Activated CD4-positive, alpha-beta T cell treated with anti-CD3 and anti-CD28 coated beads, Interleukin-2, Interleukin-6, amounts not matched to agents 100 ng/mL and 50 ng/mL, durations not matched to agents 16 hours and 8 hours (primary cell): ENCODE results near the gene MYBPC2.
A peak's percentile ranks its signal among the peaks of the same experiment; 100 is the strongest.

Experiments
- DNase-seq: peaks from one replicate; pipeline ENCODE4 v3.0.0-alpha.2; 2020

MYBPC2 gene

GRCh38 chr19:50482916-50483315 is 50.2 kb downstream of the MYBPC2 start:
- DNase-seq = no peak

DNA sequence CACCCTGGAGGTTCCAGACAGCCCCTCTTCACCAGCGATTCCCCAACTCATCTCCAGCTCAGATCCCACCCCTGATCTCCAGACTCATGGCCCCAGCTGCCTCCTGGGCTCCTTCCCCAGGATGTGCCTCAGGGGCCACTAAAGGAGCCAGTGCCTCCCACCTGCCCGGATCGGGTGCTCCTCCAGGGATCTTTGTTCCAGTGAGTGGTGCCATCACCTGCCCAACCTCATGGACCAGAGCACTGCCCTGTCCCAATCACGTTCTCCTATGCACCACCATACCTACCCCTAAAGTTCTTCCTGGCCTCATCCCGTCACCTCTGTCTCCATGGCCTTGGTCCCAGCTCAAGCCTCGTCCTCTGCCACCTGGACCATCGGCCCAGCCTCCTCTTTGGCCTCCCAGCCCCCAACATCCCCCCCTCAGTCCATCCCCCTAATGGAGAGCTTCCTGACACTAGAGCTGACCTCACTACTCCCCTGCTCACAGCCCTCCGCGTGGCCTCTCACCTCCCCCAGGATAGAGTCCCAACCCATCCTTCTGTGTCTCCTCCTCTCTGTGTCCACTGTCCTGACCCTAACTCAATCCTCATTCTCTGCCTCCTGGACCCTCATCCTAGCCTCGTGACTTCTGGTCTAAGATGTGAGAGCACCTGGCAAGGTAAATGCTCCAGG is 52.7 kb downstream of the MYBPC2 start:
- no peak for DNase-seq

- DNase-seq = peak; percentile 52
These were observed 54.3 kb downstream of the MYBPC2 start for GRCh38 chr19:50486823-50487515.

GRCh38 chr19:50488389-50489194 is 55.9 kb downstream of the MYBPC2 start:
- no peak for DNase-seq

- DNase-seq = no peak
These were observed 56.8 kb downstream of the MYBPC2 start for GRCh38 chr19:50489461-50490011.

- DNase-seq = no peak
These were observed 57.7 kb downstream of the MYBPC2 start for GRCh38 chr19:50490411-50490811.

GRCh38 chr19:50490991-50491472 is 58.3 kb downstream of the MYBPC2 start:
- DNase-seq = no peak

GRCh38 chr19:50492303-50493052 is 59.8 kb downstream of the MYBPC2 start:
- peak; percentile 23 for DNase-seq

DNA sequence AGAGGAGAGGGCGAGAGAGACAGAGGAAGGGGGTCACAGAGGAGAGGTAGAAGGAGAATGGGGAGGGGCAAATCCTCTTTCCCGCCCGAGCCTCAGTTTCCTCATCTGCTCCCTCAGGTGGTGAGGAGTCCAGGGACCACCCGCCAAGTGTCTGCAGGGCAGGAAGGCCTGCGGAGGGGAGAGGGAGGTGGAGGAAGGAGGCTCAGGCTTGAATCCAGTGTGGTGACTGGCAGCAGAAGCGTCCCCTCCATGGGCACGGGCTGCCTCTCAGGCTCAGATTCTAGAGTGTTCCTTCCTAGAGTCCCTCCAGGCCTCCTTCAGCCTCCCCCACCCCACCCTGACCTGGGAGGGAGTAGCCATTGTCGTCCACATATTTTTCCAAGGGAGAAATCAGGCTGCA is 60.5 kb downstream of the MYBPC2 start:
- no peak for DNase-seq

DNA sequence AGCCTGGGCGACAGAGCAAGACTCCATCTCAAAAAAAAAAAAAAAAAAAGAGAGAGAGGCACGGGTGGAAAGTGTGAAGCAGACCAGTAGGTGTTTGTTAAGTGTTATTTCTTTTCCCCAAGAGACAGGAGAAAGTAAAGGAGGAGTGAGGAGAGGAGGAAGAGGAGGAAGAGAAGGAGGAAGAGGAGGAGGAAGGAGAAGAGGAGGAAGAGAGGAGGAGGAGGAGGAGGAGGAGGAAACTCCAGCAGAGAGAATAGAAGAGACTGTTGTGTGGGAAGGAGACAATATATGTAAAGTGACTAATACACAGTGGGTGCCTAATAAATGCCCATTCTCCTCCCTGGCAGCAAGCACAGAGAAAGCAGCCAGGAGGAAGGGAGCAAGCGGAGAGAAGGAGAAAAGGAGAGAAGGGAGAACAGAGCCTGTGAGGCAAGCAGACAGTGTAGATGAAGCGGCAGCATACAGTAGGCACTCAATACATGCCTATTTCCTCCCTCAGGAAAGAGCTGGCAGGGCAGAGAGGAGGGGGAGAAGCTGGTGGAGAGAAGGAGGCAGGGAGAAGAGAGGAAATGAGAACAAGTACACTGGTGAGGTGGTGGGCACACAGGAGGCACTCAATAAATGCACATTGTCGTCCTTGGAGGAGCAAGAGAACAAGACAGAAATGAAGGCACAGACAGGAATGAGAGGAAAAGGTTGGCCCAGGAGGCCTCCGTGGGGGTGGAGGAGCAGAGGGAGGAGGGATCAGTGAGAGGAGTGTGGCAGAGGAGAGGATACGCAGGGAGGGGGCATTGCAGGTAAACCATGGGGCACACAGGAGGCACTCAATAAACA is 61.7 kb downstream of the MYBPC2 start:
- no peak for DNase-seq

DNA sequence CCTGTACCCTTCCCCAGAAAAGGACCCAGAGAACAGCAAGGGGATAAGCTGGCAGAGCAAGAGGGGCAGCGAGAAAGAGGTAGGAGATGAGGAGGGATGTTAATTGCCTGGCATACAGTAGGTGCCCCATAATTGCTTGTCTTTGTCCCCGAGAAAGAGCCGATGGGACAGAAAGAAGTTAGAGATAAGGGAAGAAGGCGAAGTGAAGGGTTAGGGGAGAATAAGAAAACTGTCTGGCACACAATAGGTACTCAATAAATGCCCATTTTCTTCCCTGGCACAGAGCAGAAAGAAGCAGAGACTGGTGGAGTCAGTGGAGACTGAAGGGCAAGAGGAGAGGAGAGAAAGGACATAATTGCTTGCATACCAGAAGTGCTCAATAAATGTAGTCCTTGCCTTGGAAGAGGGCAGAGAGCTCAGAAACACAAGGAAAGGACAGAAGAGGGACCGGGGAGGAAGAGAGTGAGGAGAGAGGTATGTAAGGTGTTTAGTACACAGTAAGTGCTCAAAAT is 62.4 kb downstream of the MYBPC2 start:
- DNase-seq = no peak

- no peak for DNase-seq
These were observed 63.7 kb downstream of the MYBPC2 start for GRCh38 chr19:50496189-50497021.

DNA sequence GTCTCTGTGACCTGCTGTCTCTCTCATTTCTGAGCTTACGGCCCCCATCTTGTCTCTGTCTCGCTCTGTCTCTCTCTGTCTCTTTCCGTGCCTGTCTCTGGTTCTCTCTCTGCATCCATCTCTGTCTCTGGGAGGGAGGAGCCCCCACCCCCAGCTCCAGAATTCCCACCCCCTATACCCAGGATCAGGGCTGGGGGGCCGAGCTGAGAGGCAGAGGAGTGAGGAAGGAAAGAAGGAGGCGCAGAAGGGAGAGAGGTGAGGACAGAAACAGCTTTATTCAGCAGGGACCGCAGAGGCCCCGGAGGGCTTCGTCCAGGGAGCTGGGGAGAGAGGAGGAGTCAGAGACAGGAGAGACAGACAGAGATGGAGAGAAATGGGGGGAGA is 64.3 kb downstream of the MYBPC2 start:
- DNase-seq = no peak

DNA sequence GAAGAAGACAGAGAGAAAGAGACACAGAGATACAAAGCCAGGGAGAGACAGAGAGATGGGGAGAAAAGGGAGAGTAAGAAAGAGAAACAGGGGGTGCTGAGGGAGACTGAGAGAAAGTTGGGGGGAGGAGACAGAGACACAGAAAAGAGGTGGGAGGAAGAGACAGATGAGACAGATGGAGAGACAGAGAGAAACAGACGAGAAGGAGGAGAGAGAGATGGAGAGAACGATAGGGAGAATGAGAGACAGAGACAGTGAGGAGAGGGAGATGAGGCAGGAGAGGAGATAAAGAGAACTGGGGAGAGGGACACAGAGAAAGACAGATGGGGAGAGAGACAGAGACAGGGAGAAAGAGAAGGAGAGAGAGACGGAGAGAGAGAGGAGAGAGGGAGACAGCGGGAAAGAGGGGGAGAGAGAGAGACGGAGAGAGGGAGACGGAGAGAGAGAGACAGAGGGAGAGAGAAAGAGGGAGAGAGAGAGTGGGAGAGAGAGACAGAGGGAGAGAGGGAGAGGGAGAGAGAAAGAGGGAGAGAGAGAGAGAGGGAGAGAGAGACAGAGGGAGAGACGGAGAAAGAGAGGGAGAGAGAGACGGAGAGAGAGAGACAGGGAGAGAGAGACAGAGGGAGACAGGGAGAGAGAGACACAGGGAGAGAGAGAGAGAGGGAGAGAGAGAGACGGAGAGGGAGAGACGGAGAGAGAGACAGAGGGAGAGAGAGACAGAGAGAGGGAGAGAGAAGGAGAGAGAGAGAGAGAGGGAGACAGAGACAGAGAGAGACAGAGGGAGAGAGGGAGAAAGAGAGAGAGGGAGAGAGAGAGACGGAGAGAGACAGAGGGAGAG is 65.7 kb downstream of the MYBPC2 start:
- DNase-seq = no peak

GRCh38 chr19:50500060-50500752 is 67.5 kb downstream of the MYBPC2 start:
- no peak for DNase-seq

GRCh38 chr19:50500753-50501151 is 68.1 kb downstream of the MYBPC2 start:
- DNase-seq = no peak

GRCh38 chr19:50501186-50501567 is 68.5 kb downstream of the MYBPC2 start:
- DNase-seq = no peak

- DNase-seq = no peak
These were observed 69.1 kb downstream of the MYBPC2 start for GRCh38 chr19:50501568-50502475.
